HT1080 (cell line): ENCODE data around the gene MYOG. TPM values are rescaled to one million over a fixed set of nuclear protein-coding genes. Genes with fewer than 3 reads are reported as not detected.

Experiments used
- DNase-seq: peaks from one replicate; pipeline ENCODE4 v3.0.0-alpha.2; 2015; ENCODE audit warnings: low read depth
- total RNA-seq: library from RNA; depleted of rRNA; stranded (reverse); fragments of >200 nt; shearing (Covaris generic); gene quantifications from 2 replicates; pipeline ENCODE4 v1.2.3, GENCODE V29; 2014

Gene MYOG
- total RNA-seq, 1 experiment from 2014 or later, result not detected

GRCh38 chr1:203117611-203118575, 32.1 kb upstream of the MYOG start:
- DNase-seq, result peak; percentile 64

- no peak for DNase-seq
These were observed 30.4 kb upstream of the MYOG start for GRCh38 chr1:203116091-203116820.

- DNase-seq, result no peak
These were observed 28.4 kb upstream of the MYOG start for GRCh38 chr1:203114202-203114601.

GRCh38 chr1:203113308-203113707, 27.5 kb upstream of the MYOG start:
- no peak for DNase-seq

GRCh38 chr1:203112475-203112874, 26.7 kb upstream of the MYOG start:
- no peak for DNase-seq

- DNase-seq, result no peak
These were observed 19.1 kb upstream of the MYOG start for GRCh38 chr1:203104789-203105390.

GRCh38 chr1:203103829-203104495, 18.1 kb upstream of the MYOG start:
- no peak for DNase-seq

GRCh38 chr1:203103216-203103615, 17.4 kb upstream of the MYOG start:
- DNase-seq, result no peak

GRCh38 chr1:203101813-203102634, 16.2 kb upstream of the MYOG start:
- no peak for DNase-seq

- no peak for DNase-seq
These were observed 14.7 kb upstream of the MYOG start for GRCh38 chr1:203100516-203100869.

- DNase-seq, result no peak
These were observed 14.1 kb upstream of the MYOG start for GRCh38 chr1:203099805-203100515.

GRCh38 chr1:203098914-203099520, 13.2 kb upstream of the MYOG start:
- DNase-seq, result no peak

GRCh38 chr1:203098445-203098844, 12.6 kb upstream of the MYOG start:
- no peak for DNase-seq

GRCh38 chr1:203097001-203097400, 11.2 kb upstream of the MYOG start:
- DNase-seq, result no peak

GRCh38 chr1:203096566-203096965, 10.8 kb upstream of the MYOG start:
- no peak for DNase-seq

GRCh38 chr1:203095061-203095690, 9.4 kb upstream of the MYOG start:
- DNase-seq, result no peak

GRCh38 chr1:203093754-203094410, 8.1 kb upstream of the MYOG start:
- no peak for DNase-seq

GRCh38 chr1:203091761-203092330, 6.0 kb upstream of the MYOG start:
- DNase-seq, result no peak
